Hepatocyte (in vitro differentiated cells): ENCODE measurements around the gene CHRNE.

Experiments
- CTCF ChIP-seq: fragments of 200-600 bp; sonication (generic); IDR thresholded peaks from 2 replicates; pipeline ENCODE4 v1.5.1; 2016; ENCODE audit warnings: antibody characterized with exemption, mild to moderate bottlenecking; ENCODE audit not compliant: poor library complexity
- EZH2 ChIP-seq: fragments of 200-600 bp; sonication (generic); IDR thresholded peaks from 2 replicates; pipeline ENCODE4 v1.6.1; 2016; ENCODE audit warnings: antibody characterized with exemption, mild to moderate bottlenecking, borderline replicate concordance

GRCh38 chr17:4895657-4896331, 7.1 kb downstream of the CHRNE start:
- TF ChIP-seq CTCF (no peak), EZH2 (no peak)
